ENCODE data around the gene CHDH.

CHDH gene

GRCh38 chr3:53788038-53788437 lies 58.2 kb downstream of the CHDH start:
- no peak for DNase-seq (ENCODE audit: low spot score)

- DNase-seq (ENCODE audit: low spot score), result no peak
Measured at GRCh38 chr3:53787016-53787415, 59.2 kb downstream of the CHDH start.

GRCh38 chr3:53780806-53781205 lies 65.4 kb downstream of the CHDH start:
- no peak for DNase-seq (ENCODE audit: low spot score)

GRCh38 chr3:53780171-53780570 lies 66.0 kb downstream of the CHDH start:
- no peak for DNase-seq (ENCODE audit: low spot score)

- no peak for DNase-seq (ENCODE audit: low spot score)
Measured at GRCh38 chr3:53778153-53778552, 68.1 kb downstream of the CHDH start.

- no peak for DNase-seq (ENCODE audit: low spot score)
Measured at GRCh38 chr3:53777468-53777867, 68.8 kb downstream of the CHDH start.

GRCh38 chr3:53776494-53777101 lies 69.6 kb downstream of the CHDH start:
- DNase-seq (ENCODE audit: low spot score), result peak; percentile 79

- no peak for DNase-seq (ENCODE audit: low spot score)
Measured at GRCh38 chr3:53775834-53776251, 70.4 kb downstream of the CHDH start.

GRCh38 chr3:53775018-53775417 lies 71.2 kb downstream of the CHDH start:
- no peak for DNase-seq (ENCODE audit: low spot score)

GRCh38 chr3:53774414-53774813 lies 71.8 kb downstream of the CHDH start:
- DNase-seq (ENCODE audit: low spot score), result no peak

GRCh38 chr3:53773611-53774368 lies 72.4 kb downstream of the CHDH start:
- peak; percentile 86 for DNase-seq (ENCODE audit: low spot score)

GRCh38 chr3:53773021-53773436 lies 73.2 kb downstream of the CHDH start:
- peak; percentile 54 for DNase-seq (ENCODE audit: low spot score)

GRCh38 chr3:53772562-53772961 lies 73.7 kb downstream of the CHDH start:
- no peak for DNase-seq (ENCODE audit: low spot score)

- no peak for DNase-seq (ENCODE audit: low spot score)
Measured at GRCh38 chr3:53768478-53769459, 77.5 kb downstream of the CHDH start.

- no peak for DNase-seq (ENCODE audit: low spot score)
Measured at GRCh38 chr3:53766706-53767105, 79.5 kb downstream of the CHDH start.

- DNase-seq (ENCODE audit: low spot score), result no peak
Measured at GRCh38 chr3:53765753-53766152, 80.5 kb downstream of the CHDH start.

GRCh38 chr3:53764026-53764775 lies 82.0 kb downstream of the CHDH start:
- no peak for DNase-seq (ENCODE audit: low spot score)

GRCh38 chr3:53763353-53763752 lies 82.9 kb downstream of the CHDH start:
- no peak for DNase-seq (ENCODE audit: low spot score)

Measured in AG20443 (cell line).